Kidney (tissue), 14 donors: ENCODE data around the gene FAM219A. TPM values are rescaled to one million over a fixed set of nuclear protein-coding genes. Genes with fewer than 3 reads are reported as not detected.

Experiments
- DNase-seq, 5 donors: peaks; one replicate each; pipeline ENCODE4 v3.0.0-alpha.2; 2013 to 2020
- FAIRE-seq: peaks from 2 replicates; lab custom pipeline; 2012; peaks lifted over from hg19 to GRCh38; lab: Jason Lieb, UNC
- H3K27ac ChIP-seq, 2 donors: one replicate each; pipeline ENCODE4 v1.7.0; 2013; ENCODE audit warnings: low read depth in 2 of 2, low read length in 2 of 2, inconsistent platforms in 1 of 2
- H3K27me3 ChIP-seq: one replicate; pipeline ENCODE4 v1.7.1; 2013; ENCODE audit warnings: low read length, inconsistent platforms; ENCODE audit not compliant: control insufficient read depth, insufficient read depth
- H3K36me3 ChIP-seq, 3 donors: one replicate each; pipeline versions ENCODE4 v1.7.0 to v1.7.1; 2013; ENCODE audit warnings: low read length in 3 of 3, control low read depth in 1 of 3, inconsistent platforms in 1 of 3; ENCODE audit not compliant: insufficient read depth in 3 of 3, control insufficient read depth in 2 of 3
- H3K4me1 ChIP-seq, 3 donors: one replicate each; pipeline versions ENCODE4 v1.7.0 to v1.7.1; 2013; ENCODE audit warnings: low read length in 3 of 3, inconsistent platforms in 1 of 3, low read depth in 1 of 3; ENCODE audit not compliant: control insufficient read depth in 2 of 3, insufficient read depth in 2 of 3
- H3K4me3 ChIP-seq, 3 donors: one replicate each; pipeline versions ENCODE4 v1.7.0 to v1.8.1; 2013; ENCODE audit warnings: low read length in 3 of 3, control low read depth in 1 of 3, inconsistent platforms in 1 of 3
- H3K9ac ChIP-seq, 3 donors: one replicate each; pipeline versions ENCODE4 v1.7.0 to v1.7.1; 2013; ENCODE audit warnings: low read length in 3 of 3, control low read depth in 1 of 3, inconsistent platforms in 1 of 3
- H3K9me3 ChIP-seq, 3 donors: one replicate each; pipeline versions ENCODE4 v1.7.0 to v1.7.1; 2013; ENCODE audit warnings: low read length in 3 of 3, control low read depth in 1 of 3, inconsistent platforms in 1 of 3; ENCODE audit not compliant: control insufficient read depth in 2 of 3, insufficient read depth in 1 of 3
- CTCF ChIP-seq: IDR thresholded peaks from 3 replicates; pipeline ENCODE4 v1.5.1; 2012; ENCODE audit warnings: mild to moderate bottlenecking, moderate library complexity, borderline replicate concordance; ENCODE audit not compliant: insufficient read depth; ENCODE audit errors: extremely low read depth
- intact Hi-C: fragments of 100-400 bp; cut with DNase I; formaldehyde crosslinking; loops from one replicate; pipeline ENCODE4 v1.11.1; 2022
- polyA plus RNA-seq: library from polyadenylated mRNA; stranded (reverse); fragments of 350-450 nt; fragmentation: Illumina TruSeq; extraction: RNeasy Lipid Tissue Mini Kit (QIAGEN cat#74804); gene quantifications from one replicate; pipeline ENCODE4 v1.2.3, GENCODE V29; 2014; ENCODE audit warnings: low read depth, low replicate concordance; ENCODE audit not compliant: insufficient read depth
- total RNA-seq: library from RNA; stranded (reverse); fragmentation: NEBNext Ultra II Directional; extraction: Animal tissue kit (Norgen Biotek cat#: 25700); gene quantifications from one replicate; pipeline ENCODE4 v1.2.1, GENCODE V29; 2021
- donor health status: control.
- donor health status: control.
- donor health status: control.
- donor health status: control.
- donor health status: control.
- donor health status: DM: yes; HTN: yes; CAD: no.
- donor health status: Normal renal cell carcinoma (clear cell type).

FAM219A gene
- total and polyA plus RNA-seq, 2 donors from 2014 or later = 8.7 to 21.1 TPM

- DNase-seq (peak in 2 of 5 donors; percentile 28 to 36), FAIRE-seq (no peak)
- H3K4me1 ChIP-seq = peaks cover 0 to 18% (median 5%) of the 10 kb centered on the region in 3 donors
- H3K9ac ChIP-seq = peak overlapping the region in 1 of 3 donors; percentile 91
- TF ChIP-seq CTCF = no peak
- peaks cover 0 to 14% (median 0%) of the 10 kb centered on the region in 3 donors for H3K36me3 ChIP-seq
- intact Hi-C loops = no loop called here
- peak overlapping the region in 2 of 3 donors; percentile 75 to 82 for H3K4me3 ChIP-seq
- peaks cover 4% of the 10 kb centered on the region for H3K27me3 ChIP-seq
- H3K27ac ChIP-seq = peak overlapping the region in 1 of 2 donors; percentile 18
- no peaks in the 10 kb centered on the region for H3K9me3 ChIP-seq
These were observed 83.3 kb downstream of the FAM219A start for GRCh38 chr9:34374905-34375552.

DNA sequence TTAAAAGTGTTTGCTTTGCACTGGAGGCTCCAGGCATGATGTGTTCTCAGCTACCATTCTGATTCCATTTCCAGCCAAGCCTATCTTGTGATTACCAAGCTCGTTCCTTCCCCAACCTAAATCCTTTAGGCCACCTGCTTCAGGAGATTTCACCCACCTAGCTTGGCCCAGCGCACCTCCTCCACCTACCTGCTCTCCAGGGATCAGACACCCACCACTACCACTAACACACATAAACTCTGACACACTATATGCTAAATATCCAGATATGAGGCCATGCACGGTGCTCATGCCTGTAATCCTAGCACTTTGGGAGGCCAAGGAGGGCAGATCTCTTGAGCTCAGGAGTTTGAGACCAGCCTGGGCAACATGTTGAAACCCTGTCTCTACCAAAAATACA lies 84.0 kb downstream of the FAM219A start:
- H3K36me3 ChIP-seq = peaks cover 0 to 14% (median 0%) of the 10 kb centered on the region in 3 donors
- H3K9ac ChIP-seq = no peak overlapping the region
- H3K4me1 ChIP-seq = peaks cover 0 to 15% (median 4%) of the 10 kb centered on the region in 3 donors
- intact Hi-C loops = no loop called here
- H3K4me3 ChIP-seq = peak overlapping the region in 1 of 3 donors; percentile 0
- TF ChIP-seq CTCF = no peak
- FAIRE-seq (no peak), DNase-seq (no peak)
- H3K9me3 ChIP-seq = no peaks in the 10 kb centered on the region
- H3K27ac ChIP-seq = no peak overlapping the region
- peaks cover 4% of the 10 kb centered on the region for H3K27me3 ChIP-seq

DNA sequence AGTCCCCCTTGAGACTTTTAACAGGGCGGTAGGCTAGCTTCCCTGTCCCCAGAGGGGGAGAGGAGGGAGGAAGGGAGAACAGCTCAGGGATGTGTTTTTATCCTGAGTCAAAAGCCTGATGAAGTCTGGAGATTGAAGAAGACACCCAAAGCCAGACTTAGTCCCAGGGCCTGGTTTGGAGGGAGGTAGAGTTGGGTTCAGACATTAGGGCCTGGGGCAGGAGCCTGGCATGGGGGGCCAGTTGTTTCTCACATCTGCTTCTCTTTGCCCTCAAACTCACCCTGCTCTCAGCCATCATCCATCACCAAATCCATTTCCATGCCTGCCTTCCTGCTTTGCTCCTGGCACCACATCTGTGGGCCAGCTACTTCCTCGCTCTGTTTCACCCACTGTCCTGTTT lies 84.6 kb downstream of the FAM219A start:
- Histone ChIP-seq H3K27ac (no peak overlapping the region), H3K4me3 (peak overlapping the region in 1 of 3 donors; percentile 0), H3K36me3 (peaks cover 0 to 14% (median 0%) of the 10 kb centered on the region in 3 donors), H3K4me1 (peaks cover 0 to 13% (median 4%) of the 10 kb centered on the region in 3 donors), H3K9me3 (no peaks in the 10 kb centered on the region), H3K9ac (no peak overlapping the region), H3K27me3 (peaks cover 4% of the 10 kb centered on the region)
- intact Hi-C loops = no loop called here
- FAIRE-seq = no peak
- no peak for TF ChIP-seq CTCF
- DNase-seq = no peak
